ENCODE measurements around the gene ENTREP1.

Gene ENTREP1

GRCh38 chr9:69380301-69380700, 55.3 kb downstream of the ENTREP1 start:
- no peak overlapping the region for H3K4me3 ChIP-seq (replicated peaks; ENCODE audit: low read depth, low read length)
- H3K27me3 ChIP-seq (replicated peaks; ENCODE audit: control insufficient read depth, insufficient read depth, low read length) = no peaks in the 10 kb centered on the region
- no peak for DNase-seq (ENCODE audit: extremely low read depth, insufficient read length)
- H3K36me3 ChIP-seq (ENCODE audit: control insufficient read depth, insufficient read depth, low read length) = no peaks in the 10 kb centered on the region
- no peak for TF ChIP-seq CTCF (IDR thresholded peaks at IDR 0.05; ENCODE audit: insufficient read depth, low read length, poor library complexity, severe bottlenecking)

DNA sequence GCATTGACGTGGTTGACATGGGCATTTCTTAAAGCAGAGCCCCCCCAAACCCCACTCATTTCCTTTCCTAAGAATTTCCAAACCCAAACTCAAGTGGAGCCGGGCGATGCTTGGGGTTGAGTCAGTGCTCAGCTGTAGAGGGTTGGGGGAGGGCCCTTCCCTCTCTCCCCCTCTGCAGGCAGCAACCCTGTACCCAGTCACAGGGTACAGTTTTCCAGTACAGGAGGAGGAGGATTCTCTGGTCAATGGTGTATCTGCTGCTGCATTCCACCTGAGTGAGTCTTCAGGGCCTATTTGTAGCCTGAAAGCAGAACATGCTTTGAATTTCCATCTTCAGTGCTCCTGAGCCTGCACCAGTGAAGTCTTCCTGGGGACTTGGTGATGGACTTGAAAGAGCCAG, 55.8 kb downstream of the ENTREP1 start:
- H3K36me3 ChIP-seq (ENCODE audit: control insufficient read depth, insufficient read depth, low read length) = no peaks in the 10 kb centered on the region
- no peak for DNase-seq (ENCODE audit: extremely low read depth, insufficient read length)
- H3K27me3 ChIP-seq (replicated peaks; ENCODE audit: control insufficient read depth, insufficient read depth, low read length) = no peaks in the 10 kb centered on the region
- no peak for TF ChIP-seq CTCF (IDR thresholded peaks at IDR 0.05; ENCODE audit: insufficient read depth, low read length, poor library complexity, severe bottlenecking)
- no peak overlapping the region for H3K4me3 ChIP-seq (replicated peaks; ENCODE audit: low read depth, low read length)

DNA sequence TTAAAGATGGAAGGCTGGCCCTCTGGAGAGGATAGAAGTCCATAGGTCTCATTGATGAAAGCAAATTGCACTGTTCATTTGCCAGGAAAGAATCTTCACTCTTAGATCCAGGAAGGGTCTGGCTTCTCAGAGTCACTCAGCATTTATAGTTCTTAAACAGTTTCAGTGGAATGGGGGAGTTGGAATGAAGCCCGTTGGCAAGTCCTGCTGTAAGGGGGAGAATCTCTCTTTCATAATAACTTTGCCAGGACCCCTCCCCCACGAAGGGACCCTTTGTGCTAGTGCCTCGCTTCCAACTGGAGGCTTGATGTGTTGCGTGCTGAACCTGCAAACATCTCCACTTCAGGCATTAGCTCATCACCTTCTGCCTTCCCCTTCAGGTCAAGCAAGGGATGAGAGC, 57.1 kb downstream of the ENTREP1 start:
- TF ChIP-seq CTCF (IDR thresholded peaks at IDR 0.05; ENCODE audit: insufficient read depth, low read length, poor library complexity, severe bottlenecking) = no peak
- no peak overlapping the region for H3K4me3 ChIP-seq (replicated peaks; ENCODE audit: low read depth, low read length)
- H3K36me3 ChIP-seq (ENCODE audit: control insufficient read depth, insufficient read depth, low read length) = no peaks in the 10 kb centered on the region
- DNase-seq (ENCODE audit: extremely low read depth, insufficient read length) = no peak
- no peaks in the 10 kb centered on the region; the same call in 1 of the 2 replicates for H3K27me3 ChIP-seq (replicated peaks; ENCODE audit: control insufficient read depth, insufficient read depth, low read length)

DNA sequence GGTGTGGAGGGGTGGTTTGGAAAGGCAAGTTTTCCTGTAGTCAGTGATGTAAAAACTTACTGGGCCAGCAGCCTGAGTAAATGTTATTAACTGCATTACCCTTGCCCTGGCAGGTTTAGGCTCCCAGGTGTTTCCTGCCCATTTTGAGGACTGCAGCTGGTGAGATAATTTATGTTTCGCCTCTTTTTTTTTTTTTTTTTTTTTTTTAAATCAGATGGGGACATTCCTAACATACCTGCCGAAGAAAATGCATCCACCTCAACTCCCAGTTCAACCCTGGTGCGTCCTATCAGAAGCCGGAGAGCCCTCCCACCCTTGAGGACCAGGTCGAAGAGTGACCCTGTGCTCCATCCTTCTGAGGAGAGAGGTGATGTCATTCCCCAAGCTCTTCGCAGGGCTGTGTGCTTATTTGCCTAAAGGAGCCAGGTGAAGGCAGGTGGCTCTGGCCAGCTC, 60.6 kb downstream of the ENTREP1 start:
- no peak for DNase-seq (ENCODE audit: extremely low read depth, insufficient read length)
- no peak for TF ChIP-seq CTCF (IDR thresholded peaks at IDR 0.05; ENCODE audit: insufficient read depth, low read length, poor library complexity, severe bottlenecking)
- H3K27me3 ChIP-seq (replicated peaks; ENCODE audit: control insufficient read depth, insufficient read depth, low read length) = no peaks in the 10 kb centered on the region; the same call in 1 of the 2 replicates

DNA sequence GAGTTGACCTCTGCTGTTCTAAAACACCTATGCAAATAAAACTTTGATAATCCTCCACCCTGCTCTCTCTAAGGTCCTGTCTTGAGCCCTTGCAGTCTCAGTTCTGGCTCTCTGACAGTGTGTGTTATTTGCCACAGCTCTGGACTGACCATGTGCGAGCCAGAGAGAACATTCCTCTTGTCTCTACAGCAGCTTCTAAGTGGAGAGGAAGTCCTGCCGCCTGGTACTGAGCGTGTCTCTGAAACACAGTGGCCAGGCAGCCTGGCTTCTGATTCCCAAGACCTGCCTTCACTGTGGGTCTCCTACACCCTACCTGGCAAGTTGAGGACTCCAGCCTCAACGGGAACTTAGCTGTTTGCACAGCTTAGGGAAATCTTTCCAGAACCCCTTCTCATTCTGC, 61.6 kb downstream of the ENTREP1 start:
- DNase-seq (ENCODE audit: extremely low read depth, insufficient read length) = no peak
- TF ChIP-seq CTCF (IDR thresholded peaks at IDR 0.05; ENCODE audit: insufficient read depth, low read length, poor library complexity, severe bottlenecking) = no peak
- Histone ChIP-seq H3K36me3 (ENCODE audit: control insufficient read depth, insufficient read depth, low read length) (no peaks in the 10 kb centered on the region), H3K4me3 (replicated peaks; ENCODE audit: low read depth, low read length) (no peak overlapping the region), H3K27me3 (replicated peaks; ENCODE audit: control insufficient read depth, insufficient read depth, low read length) (no peaks in the 10 kb centered on the region; the same call in 1 of the 2 replicates)

More for the DNA sequence above, 60.6 kb downstream of the ENTREP1 start:
- H3K36me3 ChIP-seq (ENCODE audit: control insufficient read depth, insufficient read depth, low read length) = no peaks in the 10 kb centered on the region
- H3K4me3 ChIP-seq (replicated peaks; ENCODE audit: low read depth, low read length) = no peak overlapping the region

DNA sequence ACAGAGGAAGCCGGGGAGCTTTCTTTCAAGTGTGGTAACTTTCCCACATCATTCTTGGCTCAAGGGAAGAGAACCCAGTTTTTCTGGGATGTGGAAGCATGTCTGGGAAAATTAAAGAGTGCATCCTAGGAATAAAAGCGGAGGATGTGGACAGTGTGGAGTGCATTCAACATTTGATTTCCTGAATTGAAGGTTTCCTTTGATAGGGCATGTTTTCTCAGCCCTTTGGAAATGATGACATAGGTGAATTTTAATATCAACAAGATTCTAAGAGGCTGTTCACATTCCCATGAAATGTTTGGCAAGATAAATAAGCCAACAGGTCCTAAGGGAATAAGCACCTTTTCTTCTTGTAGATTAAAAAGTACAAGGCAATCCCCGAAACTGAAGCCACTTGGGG, 63.6 kb downstream of the ENTREP1 start:
- no peak for TF ChIP-seq CTCF (IDR thresholded peaks at IDR 0.05; ENCODE audit: insufficient read depth, low read length, poor library complexity, severe bottlenecking)
- H3K27me3 ChIP-seq (replicated peaks; ENCODE audit: control insufficient read depth, insufficient read depth, low read length) = no peaks in the 10 kb centered on the region; the same call in 1 of the 2 replicates
- no peaks in the 10 kb centered on the region for H3K36me3 ChIP-seq (ENCODE audit: control insufficient read depth, insufficient read depth, low read length)
- no peak overlapping the region for H3K4me3 ChIP-seq (replicated peaks; ENCODE audit: low read depth, low read length)
- DNase-seq (ENCODE audit: extremely low read depth, insufficient read length) = no peak

Measured in GM06990 (cell line).